Stomach (tissue), 9 donors: ENCODE results near the gene INF2. TPM values are rescaled to one million over a fixed set of nuclear protein-coding genes. Genes with fewer than 3 reads are reported as not detected.

Source experiments
- DNase-seq, 2 donors: peaks; one replicate each; pipeline versions ENCODE4 v3.0.0 to v3.0.0-alpha.2; 2013 to 2019
- H3K27ac ChIP-seq, 5 donors: fragments of 200-600 bp in 4 of 5; sonication (generic) in 4 of 5; one replicate each; pipeline ENCODE4 v1.5.1; 2013 to 2019; ENCODE audit warnings: mild to moderate bottlenecking in 1 of 5, moderate library complexity in 1 of 5
- H3K27me3 ChIP-seq, 3 donors: fragments of 200-600 bp; sonication (generic); one replicate each; pipeline ENCODE4 v1.5.1; 2017 to 2019; ENCODE audit warnings: mixed run types in 1 of 3
- H3K36me3 ChIP-seq, 4 donors: fragments of 200-600 bp; sonication (generic); 1 replicate in 3 of 4; 2 replicates in 1 of 4; pipeline ENCODE4 v1.5.1; 2016 to 2019
- H3K4me1 ChIP-seq, 4 donors: fragments of 200-600 bp; sonication (generic); one replicate each; pipeline ENCODE4 v1.5.1; 2016 to 2019
- H3K4me3 ChIP-seq, 4 donors: fragments of 200-600 bp; sonication (generic) in 3 of 4; one replicate each; pipeline ENCODE4 v1.5.1; 2016 to 2019; ENCODE audit warnings: mild to moderate bottlenecking in 1 of 4
- H3K9me3 ChIP-seq, 4 donors: fragments of 200-600 bp; sonication (generic); one replicate each; pipeline ENCODE4 v1.5.1; 2016 to 2019
- EP300 ChIP-seq: sonication (generic); formaldehyde crosslinking; IDR thresholded peaks from one replicate; pipeline ENCODE4 v1.6.1; 2017; ENCODE audit warnings: antibody characterized with exemption
- POLR2A ChIP-seq, 4 donors: fragments of 450-650 bp; IDR thresholded peaks; one replicate each; pipeline ENCODE4 v1.6.1; 2016; ENCODE audit warnings: antibody characterized with exemption in 4 of 4, control low read depth in 2 of 4, mild to moderate bottlenecking in 1 of 4, moderate library complexity in 1 of 4
- POLR2AphosphoS5 ChIP-seq, 3 donors: sonication (generic); formaldehyde crosslinking; IDR thresholded peaks; one replicate each; pipeline ENCODE4 v1.6.1; 2016; ENCODE audit warnings: antibody characterized with exemption in 3 of 3
- WGBS, 5 donors: extraction: QIAGEN DNeasy Blood & Tissue Kit in 3 of 5; methylation state at CpG; one replicate each; pipeline versions ENCODE4 v1.1.5 to v1.1.7; 2013 to 2018; 5-methylcytosine and 5-hydroxymethylcytosine counted together
- intact Hi-C: fragments of 100-400 bp; cut with DNase I; formaldehyde crosslinking; loops from one replicate; pipeline ENCODE4 v1.15.1; 2023; ENCODE audit warnings: low total_unique reads
- polyA plus RNA-seq, 3 donors: library from polyadenylated mRNA; stranded (reverse); fragments of 200-250 nt; gene quantifications; one replicate each; pipeline ENCODE4 v1.2.3, GENCODE V29; 2013
- total RNA-seq, 5 donors: library from RNA; depleted of rRNA; stranded (reverse); fragments of >200 nt; gene quantifications; one replicate each; pipeline versions ENCODE4 v1.1.0 to v1.2.3, GENCODE V29; 2014 to 2016
- TF ChIP-seq, protein P1 (sequence below), 7 experiments: fragments of 450-650 bp in 4 of 7; fragments of 200-600 bp in 3 of 7; sonication (generic) in 3 of 7; IDR thresholded peaks; one replicate each; pipeline ENCODE4 v1.5.1; 2016 to 2019; ENCODE audit warnings: antibody characterized with exemption in 7 of 7, control low read depth in 2 of 7, mild to moderate bottlenecking in 1 of 7
- donor health status: healthy with polysubstance abuse.
- donor health status: Bipolar disorder and iron deficiency.
- donor health status: healthy.

Gene INF2
- total and polyA plus RNA-seq, 8 donors = 45.9 to 385 (median 146) TPM

DNA sequence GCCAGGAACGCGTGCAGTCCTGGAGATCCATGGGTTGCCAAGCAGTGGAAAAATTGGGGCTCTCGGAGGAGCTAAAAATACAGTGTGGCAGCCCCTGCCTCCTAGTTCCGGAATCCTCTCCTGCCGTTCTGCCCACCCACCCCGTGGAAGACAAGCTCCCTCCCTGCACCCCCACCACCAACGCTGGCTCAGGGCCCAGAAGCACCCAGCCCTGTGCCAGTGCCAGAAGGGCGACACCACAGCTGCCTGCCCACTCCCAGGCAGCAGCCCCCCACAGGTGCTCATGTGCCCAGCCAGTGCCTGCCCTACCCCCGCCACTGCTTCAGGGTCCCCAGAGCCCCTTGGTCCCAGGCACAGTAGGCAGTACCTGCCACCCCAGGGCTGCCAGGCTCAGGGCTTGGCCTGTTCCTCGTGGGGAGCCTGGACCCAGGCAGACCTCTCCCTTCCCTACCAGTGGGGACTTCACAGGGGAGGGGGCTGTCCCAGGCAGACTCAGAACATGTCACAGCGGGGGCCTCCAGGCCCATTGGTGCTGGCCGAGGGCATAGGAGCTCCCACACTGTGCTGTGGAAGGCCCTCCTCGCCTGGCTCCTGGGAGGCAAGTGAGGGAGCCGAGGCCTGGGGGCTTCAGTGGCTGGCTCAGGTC lies 7.4 kb downstream of the INF2 start:
- H3K4me1 ChIP-seq = peaks cover 71 to 97% (median 87%) of the 10 kb centered on the region in 4 donors
- intact Hi-C loops = no loop called here
- H3K9me3 ChIP-seq = no peaks in the 10 kb centered on the region
- no peak overlapping the region for H3K4me3 ChIP-seq
- DNase-seq = no peak
- peak overlapping the region in 4 of 5 donors; percentile 6 to 78 (median 58) for H3K27ac ChIP-seq
- TF ChIP-seq POLR2AphosphoS5 (IDR thresholded peaks at IDR 0.05) (no peak), EP300 (no peak), POLR2A (IDR thresholded peaks at IDR 0.05) (no peak)
- TF ChIP-seq, protein P1, sequence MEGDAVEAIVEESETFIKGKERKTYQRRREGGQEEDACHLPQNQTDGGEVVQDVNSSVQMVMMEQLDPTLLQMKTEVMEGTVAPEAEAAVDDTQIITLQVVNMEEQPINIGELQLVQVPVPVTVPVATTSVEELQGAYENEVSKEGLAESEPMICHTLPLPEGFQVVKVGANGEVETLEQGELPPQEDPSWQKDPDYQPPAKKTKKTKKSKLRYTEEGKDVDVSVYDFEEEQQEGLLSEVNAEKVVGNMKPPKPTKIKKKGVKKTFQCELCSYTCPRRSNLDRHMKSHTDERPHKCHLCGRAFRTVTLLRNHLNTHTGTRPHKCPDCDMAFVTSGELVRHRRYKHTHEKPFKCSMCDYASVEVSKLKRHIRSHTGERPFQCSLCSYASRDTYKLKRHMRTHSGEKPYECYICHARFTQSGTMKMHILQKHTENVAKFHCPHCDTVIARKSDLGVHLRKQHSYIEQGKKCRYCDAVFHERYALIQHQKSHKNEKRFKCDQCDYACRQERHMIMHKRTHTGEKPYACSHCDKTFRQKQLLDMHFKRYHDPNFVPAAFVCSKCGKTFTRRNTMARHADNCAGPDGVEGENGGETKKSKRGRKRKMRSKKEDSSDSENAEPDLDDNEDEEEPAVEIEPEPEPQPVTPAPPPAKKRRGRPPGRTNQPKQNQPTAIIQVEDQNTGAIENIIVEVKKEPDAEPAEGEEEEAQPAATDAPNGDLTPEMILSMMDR (IDR thresholded peaks at IDR 0.05) = no peak
- H3K36me3 ChIP-seq = peaks cover 3 to 34% (median 26%) of the 10 kb centered on the region in 4 donors
- WGBS, 5 donors = 40 to 73% (median 66%) methylated on average over 4 to 14 of the region's 14 CpGs
- no peaks in the 10 kb centered on the region for H3K27me3 ChIP-seq

DNA sequence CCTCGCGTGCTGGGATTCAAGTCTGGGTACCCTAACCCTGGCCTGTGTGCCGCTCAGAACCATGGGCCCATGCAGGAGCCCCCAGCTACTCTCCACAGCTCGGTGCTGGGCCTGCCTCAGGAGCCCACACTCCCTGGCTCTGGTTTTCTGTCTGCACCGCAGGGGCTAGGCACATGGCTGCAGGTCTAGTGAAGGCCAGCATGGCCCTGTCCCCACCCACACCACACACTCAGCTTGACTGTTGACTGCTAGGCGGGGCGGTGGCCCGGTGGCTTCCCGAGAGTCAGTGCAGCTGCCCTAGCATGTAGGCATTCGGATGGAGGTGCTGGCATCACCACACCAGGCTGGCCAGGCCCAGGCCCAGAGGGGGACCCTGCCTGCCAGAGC lies 7.9 kb downstream of the INF2 start:
- H3K4me1 ChIP-seq = peaks cover 66 to 92% (median 82%) of the 10 kb centered on the region in 4 donors
- no peaks in the 10 kb centered on the region for H3K27me3 ChIP-seq
- DNase-seq = no peak
- WGBS, 5 donors = 58 to 88% (median 68%) methylated on average over 5 to 10 of the region's 10 CpGs; no CpG with 5 or more reads in 1 of the 5 donors
- intact Hi-C loops = no loop called here
- peak overlapping the region in 4 of 5 donors; percentile 6 to 78 (median 58) for H3K27ac ChIP-seq
- H3K4me3 ChIP-seq = no peak overlapping the region
- TF ChIP-seq EP300 (no peak), POLR2AphosphoS5 (IDR thresholded peaks at IDR 0.05) (no peak), POLR2A (IDR thresholded peaks at IDR 0.05) (no peak)
- TF ChIP-seq, protein P1 (IDR thresholded peaks at IDR 0.05) = no peak
- H3K36me3 ChIP-seq = peaks cover 8 to 35% (median 29%) of the 10 kb centered on the region in 4 donors
- H3K9me3 ChIP-seq = no peaks in the 10 kb centered on the region

DNA sequence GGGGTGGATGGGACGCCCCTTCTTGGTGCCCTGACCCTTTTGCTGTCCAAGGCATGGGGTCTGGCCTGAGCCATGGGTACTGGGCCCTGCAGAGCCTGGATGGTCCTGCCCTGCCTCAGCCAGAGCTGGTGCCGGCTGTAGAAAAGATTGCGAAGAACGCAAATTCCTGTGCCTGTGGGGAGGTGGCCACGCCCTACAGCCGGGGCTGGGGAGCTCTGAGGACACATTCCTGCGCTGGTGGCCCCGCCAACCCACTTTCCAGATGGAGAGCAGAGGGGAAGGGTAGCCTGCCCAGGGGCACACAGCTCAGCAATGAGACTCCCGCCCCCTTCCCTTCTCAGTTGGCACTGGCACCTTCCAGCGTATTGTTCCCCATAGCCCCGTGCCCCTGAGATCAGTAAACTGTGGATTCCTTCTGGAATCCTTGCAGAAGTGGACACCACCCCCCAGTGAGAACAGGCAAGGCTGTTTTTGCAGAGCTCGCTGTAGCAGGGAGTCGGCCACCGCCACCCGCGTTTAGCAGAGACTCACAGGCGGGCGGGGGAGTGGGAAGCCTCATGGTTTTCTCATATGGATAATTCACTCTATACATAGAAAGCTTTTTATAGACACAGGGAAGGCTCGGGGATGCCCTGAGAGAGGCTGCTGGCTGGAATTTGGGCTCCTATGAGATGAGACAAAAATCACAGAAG lies 8.6 kb downstream of the INF2 start:
- peaks cover 13 to 38% (median 30%) of the 10 kb centered on the region in 4 donors for H3K36me3 ChIP-seq
- no peaks in the 10 kb centered on the region for H3K9me3 ChIP-seq
- DNase-seq = peak in 1 of 2 donors; percentile 56
- no peaks in the 10 kb centered on the region for H3K27me3 ChIP-seq
- peak overlapping the region in 4 of 5 donors; percentile 6 to 78 (median 58) for H3K27ac ChIP-seq
- no peak overlapping the region for H3K4me3 ChIP-seq
- 37 to 60% (median 52%) methylated on average over 18 to 19 of the region's 19 CpGs for WGBS, 5 donors
- intact Hi-C loops = no loop called here
- H3K4me1 ChIP-seq = peaks cover 59 to 84% (median 75%) of the 10 kb centered on the region in 4 donors
- TF ChIP-seq POLR2AphosphoS5 (IDR thresholded peaks at IDR 0.05) (no peak), EP300 (no peak), POLR2A (IDR thresholded peaks at IDR 0.05) (no peak)
- TF ChIP-seq, protein P1 (IDR thresholded peaks at IDR 0.05) = no peak

DNA sequence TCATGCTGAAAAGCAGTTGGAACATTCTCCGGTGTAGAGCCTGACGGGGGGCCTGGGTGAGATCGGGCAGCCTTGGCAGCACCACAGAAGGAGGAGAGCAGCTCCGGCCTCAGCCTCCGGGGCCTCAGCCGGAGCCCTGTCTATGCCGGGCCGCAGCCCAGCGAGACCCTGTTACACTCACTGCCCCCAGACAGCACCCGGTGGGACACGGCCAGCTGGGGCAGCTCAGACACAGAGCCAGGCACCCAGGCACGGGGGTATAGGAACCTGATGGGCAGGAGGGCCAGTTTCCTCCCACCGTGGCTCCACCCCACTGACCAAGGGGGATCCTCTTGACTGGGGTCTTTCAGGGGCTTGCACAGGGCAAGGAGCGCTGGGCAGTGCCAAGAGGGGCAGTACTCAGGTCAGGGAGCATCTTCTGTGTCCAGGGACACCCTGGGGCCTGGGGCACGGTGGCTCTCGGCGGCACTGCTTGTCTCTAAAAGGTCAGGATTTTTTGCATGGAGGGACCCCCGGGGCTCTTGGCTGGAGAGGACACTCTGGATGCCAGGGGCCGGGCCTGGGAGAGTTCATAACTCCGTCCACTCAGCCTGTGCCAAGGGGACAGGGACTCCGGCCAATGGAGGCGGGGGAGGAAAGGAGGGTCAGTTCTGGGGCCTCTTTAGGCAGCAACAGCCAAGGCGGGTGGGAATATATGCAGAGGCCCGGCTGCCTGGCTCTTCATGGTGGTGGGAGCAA lies 9.4 kb downstream of the INF2 start:
- peak overlapping the region in 3 of 4 donors; percentile 2 to 13 (median 3) for H3K4me3 ChIP-seq
- no peak for TF ChIP-seq EP300
- no peak for TF ChIP-seq POLR2AphosphoS5 (IDR thresholded peaks at IDR 0.05)
- 62 to 75% (median 72%) methylated on average over 20 to 24 of the region's 24 CpGs for WGBS, 5 donors
- peaks cover 21 to 46% (median 37%) of the 10 kb centered on the region in 4 donors for H3K36me3 ChIP-seq
- H3K4me1 ChIP-seq = peaks cover 51 to 76% (median 67%) of the 10 kb centered on the region in 4 donors
- H3K27me3 ChIP-seq = no peaks in the 10 kb centered on the region
- H3K9me3 ChIP-seq = no peaks in the 10 kb centered on the region
- intact Hi-C loops = no loop called here
- H3K27ac ChIP-seq = peak overlapping the region in 4 of 5 donors; percentile 21 to 78 (median 47)
- peak in 1 of 2 donors; percentile 70 for DNase-seq
